AG10803 (cell line): ENCODE data around the gene KIAA1549.

ENCODE experiments used
- DNase-seq: peaks from one replicate; pipeline ENCODE4 v3.0.0; 2010; ENCODE audit warnings: low read depth
- H3K4me3 ChIP-seq: 2 replicates; pipeline ENCODE4 v1.5.1; 2011; ENCODE audit warnings: mild to moderate bottlenecking, low read length, control low read depth
- TF ChIP-seq, protein P1 (sequence below): conservative IDR thresholded peaks from 2 replicates; pipeline ENCODE4 v1.5.1; 2011; ENCODE audit warnings: mild to moderate bottlenecking, low read length, control low read depth, inconsistent platforms

KIAA1549 gene

DNA sequence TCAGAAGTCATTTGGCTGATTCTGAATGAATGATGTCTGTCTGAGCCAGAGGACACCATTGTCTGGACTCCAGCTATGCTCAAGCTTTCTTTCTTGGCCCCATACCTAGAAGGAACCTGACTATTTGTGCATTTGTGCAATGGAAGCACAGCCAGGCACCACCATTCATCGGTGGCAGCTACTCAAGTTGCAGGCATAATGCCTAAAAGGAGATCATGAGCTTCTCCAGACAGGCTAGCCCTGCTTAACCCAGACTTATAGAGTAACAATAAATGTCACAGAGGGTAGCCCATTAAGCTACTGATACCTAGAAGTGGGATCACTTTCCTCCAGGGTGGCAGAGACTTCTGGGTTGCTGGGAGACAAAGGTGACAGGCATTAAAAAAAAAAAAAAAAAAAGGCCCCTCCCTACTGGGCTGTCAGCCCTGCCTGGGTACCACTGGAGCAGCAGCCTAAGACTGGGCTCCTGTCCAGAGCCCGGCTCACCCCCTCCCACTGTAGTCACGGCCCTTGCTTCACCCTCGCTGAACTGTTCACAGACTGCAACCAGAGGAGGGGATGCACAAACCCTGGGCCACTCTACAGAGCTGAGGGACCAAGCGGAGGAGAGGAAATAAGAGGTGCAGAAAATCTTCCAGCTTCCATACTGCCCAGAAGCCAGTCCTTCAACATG, 107.8 kb downstream of the KIAA1549 start:
- DNase-seq = no peak
- no peak overlapping the region for H3K4me3 ChIP-seq
- TF ChIP-seq, protein P1, sequence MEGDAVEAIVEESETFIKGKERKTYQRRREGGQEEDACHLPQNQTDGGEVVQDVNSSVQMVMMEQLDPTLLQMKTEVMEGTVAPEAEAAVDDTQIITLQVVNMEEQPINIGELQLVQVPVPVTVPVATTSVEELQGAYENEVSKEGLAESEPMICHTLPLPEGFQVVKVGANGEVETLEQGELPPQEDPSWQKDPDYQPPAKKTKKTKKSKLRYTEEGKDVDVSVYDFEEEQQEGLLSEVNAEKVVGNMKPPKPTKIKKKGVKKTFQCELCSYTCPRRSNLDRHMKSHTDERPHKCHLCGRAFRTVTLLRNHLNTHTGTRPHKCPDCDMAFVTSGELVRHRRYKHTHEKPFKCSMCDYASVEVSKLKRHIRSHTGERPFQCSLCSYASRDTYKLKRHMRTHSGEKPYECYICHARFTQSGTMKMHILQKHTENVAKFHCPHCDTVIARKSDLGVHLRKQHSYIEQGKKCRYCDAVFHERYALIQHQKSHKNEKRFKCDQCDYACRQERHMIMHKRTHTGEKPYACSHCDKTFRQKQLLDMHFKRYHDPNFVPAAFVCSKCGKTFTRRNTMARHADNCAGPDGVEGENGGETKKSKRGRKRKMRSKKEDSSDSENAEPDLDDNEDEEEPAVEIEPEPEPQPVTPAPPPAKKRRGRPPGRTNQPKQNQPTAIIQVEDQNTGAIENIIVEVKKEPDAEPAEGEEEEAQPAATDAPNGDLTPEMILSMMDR = no peak

DNA sequence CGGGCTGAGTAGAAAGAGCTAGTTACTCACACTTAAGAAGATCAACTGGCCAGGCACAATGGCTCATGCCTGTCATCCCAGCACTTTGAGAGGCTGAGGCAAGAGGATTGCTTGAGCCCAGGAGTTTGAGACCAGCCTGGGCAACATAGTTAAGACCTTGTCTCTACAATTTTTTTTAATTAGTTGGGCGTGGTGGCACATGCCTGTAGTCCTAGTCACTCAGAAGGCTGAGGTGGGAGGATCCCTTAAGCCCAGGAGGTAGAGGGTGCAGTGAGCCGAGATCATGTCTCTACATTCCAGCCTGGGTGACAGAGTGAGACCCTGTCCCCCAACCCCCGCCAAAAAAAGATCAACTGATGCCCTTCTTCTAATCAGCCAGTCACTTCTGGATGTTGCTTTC, 108.6 kb downstream of the KIAA1549 start:
- no peak overlapping the region for H3K4me3 ChIP-seq
- no peak for DNase-seq
- TF ChIP-seq, protein P1 = no peak

DNA sequence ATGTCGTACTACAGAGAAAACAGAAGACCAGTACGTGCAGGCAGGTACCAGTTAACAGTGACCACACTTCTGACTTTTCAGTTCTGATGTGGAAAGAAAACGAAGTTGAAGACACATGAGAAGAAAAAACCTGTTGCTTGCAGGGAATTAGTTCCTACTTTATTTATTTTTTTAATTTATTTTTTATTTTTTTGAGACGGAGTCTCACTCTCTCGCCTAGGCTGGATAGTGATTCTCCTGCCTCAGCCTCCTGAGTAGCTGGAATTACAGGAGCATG, 109.4 kb downstream of the KIAA1549 start:
- TF ChIP-seq, protein P1 = no peak
- DNase-seq = no peak
- no peak overlapping the region for H3K4me3 ChIP-seq

DNA sequence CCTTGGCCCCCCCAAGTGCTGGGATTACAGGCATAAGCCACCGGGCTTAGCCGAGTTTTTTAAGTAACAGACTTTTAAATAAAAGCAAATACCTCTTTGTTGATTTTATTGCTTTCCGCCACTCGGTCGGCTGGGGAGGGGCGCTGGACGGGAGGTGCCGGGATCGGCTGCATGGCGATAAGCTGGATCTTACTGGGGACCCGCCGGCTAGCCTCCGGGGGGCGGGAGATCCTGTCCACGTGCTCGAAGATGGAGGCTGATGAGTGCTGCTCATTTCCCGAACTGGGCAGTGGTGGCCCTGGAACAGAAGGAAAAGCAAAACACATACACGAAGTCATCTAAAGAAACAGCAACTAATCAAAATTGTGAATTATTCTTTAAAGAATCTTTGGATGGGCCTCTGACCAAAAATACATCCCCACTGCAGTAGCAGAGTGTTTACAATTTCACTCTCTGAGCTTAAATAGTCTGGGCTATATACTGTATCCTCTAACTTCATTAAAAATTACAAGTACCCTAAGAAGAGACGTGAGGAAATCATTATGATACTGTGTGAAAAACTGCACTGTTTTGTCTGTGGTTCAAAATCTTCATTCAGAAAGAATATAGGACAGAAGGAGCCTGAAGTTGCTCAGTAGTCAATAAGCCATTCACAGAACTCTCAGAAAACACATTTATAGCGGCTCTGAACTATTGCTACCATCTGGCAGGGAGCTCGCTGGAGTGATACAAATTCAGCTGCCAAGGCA, 110.0 kb downstream of the KIAA1549 start:
- DNase-seq = no peak
- H3K4me3 ChIP-seq = no peak overlapping the region
- TF ChIP-seq, protein P1 = no peak

DNA sequence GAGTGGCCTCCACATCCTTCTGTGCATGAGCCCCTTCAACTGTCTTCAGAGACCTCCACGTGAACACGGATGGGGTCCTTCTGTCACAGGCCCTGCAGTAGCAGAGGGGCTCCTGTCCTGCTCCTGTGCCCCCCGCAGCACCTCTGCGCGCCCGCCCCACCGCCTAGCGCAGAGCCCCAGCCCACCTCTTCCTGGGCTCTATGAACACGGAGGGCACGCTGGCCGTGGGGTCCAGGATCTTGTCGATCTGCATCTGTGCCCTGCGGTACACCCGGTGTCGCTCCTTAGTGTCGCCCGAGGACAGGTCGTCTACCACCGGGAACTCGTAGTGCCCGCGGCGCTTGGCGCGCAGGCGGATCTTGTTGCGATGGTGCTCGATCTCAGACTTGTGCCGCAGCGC, 111.8 kb downstream of the KIAA1549 start:
- no peak overlapping the region for H3K4me3 ChIP-seq
- TF ChIP-seq, protein P1 = no peak
- no peak for DNase-seq

DNA sequence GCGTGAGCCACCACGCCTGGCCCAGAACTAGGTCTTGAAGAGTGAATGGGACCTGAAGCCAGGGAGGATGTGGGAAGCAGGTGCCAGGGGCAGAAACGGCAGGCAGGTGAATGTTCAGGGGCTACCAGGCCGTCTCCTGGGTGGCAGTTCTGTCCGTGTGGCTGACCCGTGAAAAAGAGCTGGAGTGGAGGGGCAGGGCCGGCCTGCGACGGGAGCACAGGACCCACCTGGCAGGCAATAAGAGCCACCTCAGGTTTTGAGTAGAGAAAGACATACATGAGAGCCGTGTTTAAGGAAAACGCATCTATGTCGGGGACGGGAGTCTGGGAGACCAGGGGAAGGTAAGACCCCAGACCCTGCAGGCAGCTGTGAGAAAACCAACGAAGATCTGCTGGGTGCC, 112.5 kb downstream of the KIAA1549 start:
- DNase-seq = no peak
- TF ChIP-seq, protein P1 = no peak

DNA sequence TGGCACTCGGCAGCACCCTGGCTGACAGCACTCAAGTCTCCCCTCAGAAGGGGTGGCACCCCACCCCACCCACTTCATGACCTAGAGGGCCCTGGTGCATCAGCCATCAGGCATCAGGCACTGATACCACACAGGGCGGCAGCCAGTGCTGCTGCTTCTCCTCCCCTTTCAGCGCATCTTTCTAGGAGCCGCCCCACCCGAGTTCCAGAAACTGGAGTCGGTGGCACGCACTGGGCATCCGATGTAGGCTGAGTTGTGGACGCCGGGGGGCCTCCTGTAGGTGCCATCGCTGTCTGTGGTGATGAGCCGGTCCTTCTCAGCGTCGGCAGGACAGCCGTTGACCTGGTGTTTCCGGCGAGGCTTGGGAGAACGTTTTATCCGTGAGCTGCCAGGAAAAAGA, 113.4 kb downstream of the KIAA1549 start:
- no peak for DNase-seq
- TF ChIP-seq, protein P1 = no peak
- no peak overlapping the region for H3K4me3 ChIP-seq

More for the DNA sequence above, 112.5 kb downstream of the KIAA1549 start:
- no peak overlapping the region for H3K4me3 ChIP-seq
